ENCODE results near the gene CPXM1. TPM values are rescaled to one million over a fixed set of nuclear protein-coding genes. Genes with fewer than 3 reads are reported as not detected.

Gene CPXM1
- total and polyA plus RNA-seq, 10 donors = 0.23 to 2.9 (median 0.48) TPM

DNA sequence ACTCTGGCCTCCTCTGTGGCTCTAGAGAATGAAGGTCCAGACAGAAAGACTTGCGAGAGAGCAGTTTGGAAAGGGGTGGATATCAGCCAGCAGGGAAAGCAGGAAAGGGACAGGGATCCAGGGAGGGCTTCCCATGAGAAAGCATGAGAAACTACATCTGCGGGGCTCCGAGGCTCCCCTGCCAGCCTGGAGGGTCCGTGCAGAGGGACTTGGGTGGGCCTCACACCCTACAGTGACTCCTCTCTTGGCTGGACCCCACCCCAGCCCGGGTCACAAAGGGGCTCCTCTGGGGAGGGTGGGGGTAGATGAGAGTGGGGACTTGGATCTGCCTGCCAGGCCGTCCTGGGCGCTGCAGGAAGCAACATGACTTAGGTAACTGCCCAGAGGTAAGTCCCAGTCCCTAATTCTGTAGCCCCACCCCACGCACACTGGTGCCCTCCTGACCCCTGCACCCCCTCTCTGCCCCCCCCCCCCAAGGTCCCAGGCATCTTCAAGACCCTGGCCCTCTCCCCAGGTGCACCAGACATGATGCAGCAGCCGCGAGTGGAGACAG, 15.7 kb upstream of the CPXM1 start, which contains the start of gene TMEM239:
TSS of gene TMEM239 (plus strand) at position 335 of the 553 bp plus-strand sequence. CDS start at position 526, 191 bp downstream.
- Histone ChIP-seq H3K27ac (no peak within 1 kb of the TSS), H3K4me1 (peaks cover 0 to 16% (median 4%) of the 10 kb centered on the region in 6 donors), H3K9me3 (peaks cover 0 to 17% (median 10%) of the 10 kb centered on the region in 8 donors), H3K36me3 (no peaks in the 10 kb centered on the region), H3K4me3 (no peak within 1 kb of the TSS), H3K27me3 (replicated peaks in 1 of 7) (peaks cover 0 to 40% (median 11%) of the 10 kb centered on the region in 7 donors)
- TF ChIP-seq POLR2A (IDR thresholded peaks at IDR 0.05) (no peak), POLR2AphosphoS5 (IDR thresholded peaks at IDR 0.05) (no peak)
- TF ChIP-seq, protein P1, sequence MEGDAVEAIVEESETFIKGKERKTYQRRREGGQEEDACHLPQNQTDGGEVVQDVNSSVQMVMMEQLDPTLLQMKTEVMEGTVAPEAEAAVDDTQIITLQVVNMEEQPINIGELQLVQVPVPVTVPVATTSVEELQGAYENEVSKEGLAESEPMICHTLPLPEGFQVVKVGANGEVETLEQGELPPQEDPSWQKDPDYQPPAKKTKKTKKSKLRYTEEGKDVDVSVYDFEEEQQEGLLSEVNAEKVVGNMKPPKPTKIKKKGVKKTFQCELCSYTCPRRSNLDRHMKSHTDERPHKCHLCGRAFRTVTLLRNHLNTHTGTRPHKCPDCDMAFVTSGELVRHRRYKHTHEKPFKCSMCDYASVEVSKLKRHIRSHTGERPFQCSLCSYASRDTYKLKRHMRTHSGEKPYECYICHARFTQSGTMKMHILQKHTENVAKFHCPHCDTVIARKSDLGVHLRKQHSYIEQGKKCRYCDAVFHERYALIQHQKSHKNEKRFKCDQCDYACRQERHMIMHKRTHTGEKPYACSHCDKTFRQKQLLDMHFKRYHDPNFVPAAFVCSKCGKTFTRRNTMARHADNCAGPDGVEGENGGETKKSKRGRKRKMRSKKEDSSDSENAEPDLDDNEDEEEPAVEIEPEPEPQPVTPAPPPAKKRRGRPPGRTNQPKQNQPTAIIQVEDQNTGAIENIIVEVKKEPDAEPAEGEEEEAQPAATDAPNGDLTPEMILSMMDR (IDR thresholded peaks at IDR 0.05 in 8 of 11, conservative IDR thresholded peaks at IDR 0.05 in 3 of 11) = no peak
- intact Hi-C loops (cut with DNase I; ENCODE audit: low total_unique reads) = no loop called here
- DNase-seq = no peak
- WGBS, 5 donors = 83 to 94% (median 89%) methylated on average over 5 to 10 of the region's 10 CpGs

DNA sequence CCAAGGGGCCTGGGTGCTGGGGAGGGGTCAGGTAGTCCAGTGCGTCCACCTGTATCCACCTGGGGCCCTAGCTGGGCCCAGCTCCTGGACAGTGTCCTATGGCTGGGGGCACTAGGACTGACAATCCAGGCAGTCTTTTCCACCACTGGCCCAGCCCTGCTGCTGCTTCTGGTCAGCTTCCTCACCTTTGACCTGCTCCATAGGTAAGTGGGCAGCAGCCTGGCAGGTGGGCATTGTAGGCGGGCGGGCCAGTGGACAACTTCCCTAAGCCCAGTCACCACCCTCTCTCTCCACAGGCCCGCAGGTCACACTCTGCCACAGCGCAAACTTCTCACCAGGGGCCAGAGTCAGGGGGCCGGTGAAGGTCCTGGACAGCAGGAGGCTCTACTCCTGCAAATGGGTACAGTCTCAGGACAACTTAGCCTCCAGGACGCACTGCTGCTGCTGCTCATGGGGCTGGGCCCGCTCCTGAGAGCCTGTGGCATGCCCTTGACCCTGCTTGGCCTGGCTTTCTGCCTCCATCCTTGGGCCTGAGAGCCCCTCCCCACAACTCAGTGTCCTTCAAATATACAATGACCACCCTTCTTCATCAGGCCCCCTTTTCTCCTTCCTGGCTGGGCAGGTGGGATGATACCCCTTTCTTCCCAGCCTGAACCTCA, 14.9 kb upstream of the CPXM1 start:
- Histone ChIP-seq H3K4me1 (peaks cover 0 to 8% (median under 1%) of the 10 kb centered on the region in 6 donors), H3K36me3 (no peaks in the 10 kb centered on the region), H3K27ac (no peak overlapping the region), H3K4me3 (no peak overlapping the region), H3K27me3 (replicated peaks in 1 of 7) (peaks cover 0 to 38% (median 3%) of the 10 kb centered on the region in 7 donors), H3K9me3 (peaks cover 0 to 17% (median 10%) of the 10 kb centered on the region in 8 donors)
- intact Hi-C loops (cut with DNase I; ENCODE audit: low total_unique reads) = no loop called here
- no peak for DNase-seq
- TF ChIP-seq POLR2AphosphoS5 (IDR thresholded peaks at IDR 0.05) (no peak), POLR2A (IDR thresholded peaks at IDR 0.05) (no peak)
- TF ChIP-seq, protein P1 (IDR thresholded peaks at IDR 0.05 in 8 of 11, conservative IDR thresholded peaks at IDR 0.05 in 3 of 11) = no peak
- WGBS, 5 donors = 80 to 93% (median 84%) methylated on average over 6 to 8 of the region's 8 CpGs

DNA sequence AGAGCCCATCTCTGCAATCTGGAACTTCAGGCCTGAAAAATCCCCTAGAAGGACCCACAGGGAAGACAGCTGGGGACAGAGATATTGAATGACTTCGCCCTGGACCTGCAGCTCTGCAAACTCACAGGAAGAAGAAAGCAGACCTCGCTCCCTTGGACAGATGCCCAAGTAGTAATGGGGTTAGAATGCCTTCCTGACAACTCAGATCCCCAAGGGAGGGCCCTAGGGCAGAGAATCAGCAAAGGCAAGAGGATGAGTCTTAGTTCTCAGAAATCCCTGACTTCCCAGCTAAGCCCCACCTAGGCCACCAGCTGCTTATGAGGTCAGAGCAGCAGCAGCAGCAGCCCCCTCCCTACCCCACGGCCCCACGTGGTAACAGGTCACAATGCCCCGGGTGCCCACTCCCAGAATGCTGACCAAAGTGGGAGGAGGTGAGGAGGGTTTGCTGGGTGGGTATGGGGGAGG, 14.2 kb upstream of the CPXM1 start, which contains the start of gene C20orf141:
TSS of gene C20orf141 (plus strand) at position 401 of the 465 bp plus-strand sequence. CDS start 198 bp downstream, outside the sequence.
- TF ChIP-seq POLR2AphosphoS5 (IDR thresholded peaks at IDR 0.05) (no peak), POLR2A (IDR thresholded peaks at IDR 0.05) (no peak)
- TF ChIP-seq, protein P1 (IDR thresholded peaks at IDR 0.05 in 8 of 11, conservative IDR thresholded peaks at IDR 0.05 in 3 of 11) = no peak
- H3K27me3 ChIP-seq (replicated peaks in 1 of 7) = peaks cover 0 to 38% (median 0%) of the 10 kb centered on the region in 7 donors
- H3K36me3 ChIP-seq = no peaks in the 10 kb centered on the region
- 11 to 29% (median 18%) methylated on average over 5 of the region's 5 CpGs for WGBS, 5 donors
- no peak within 1 kb of the TSS for H3K27ac ChIP-seq
- intact Hi-C loops (cut with DNase I; ENCODE audit: low total_unique reads) = no loop called here
- peaks cover 0 to 6% (median 0%) of the 10 kb centered on the region in 6 donors for H3K4me1 ChIP-seq
- no peak for DNase-seq
- H3K4me3 ChIP-seq = no peak within 1 kb of the TSS
- H3K9me3 ChIP-seq = peaks cover 0 to 17% (median 10%) of the 10 kb centered on the region in 8 donors

DNA sequence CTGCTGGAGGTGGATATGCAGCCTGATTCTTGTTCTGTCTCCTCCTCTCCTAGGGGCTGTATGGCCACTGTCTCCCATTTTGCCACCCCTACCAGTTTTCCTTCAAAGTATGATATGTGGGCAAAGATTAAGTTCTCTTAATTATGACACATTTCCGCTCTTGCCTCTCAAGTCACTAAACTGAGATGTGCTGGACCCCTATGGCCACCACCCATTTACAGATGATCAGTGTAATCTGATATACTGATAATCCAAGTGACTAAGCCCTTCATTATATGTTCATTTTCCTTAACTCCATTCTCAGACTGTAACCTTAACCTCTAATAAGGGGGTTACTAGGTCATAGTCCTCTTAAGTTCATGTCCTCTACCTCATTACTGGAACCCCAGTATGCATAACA, 13.6 kb upstream of the CPXM1 start:
- Histone ChIP-seq H3K27me3 (replicated peaks in 1 of 7) (peaks cover 0 to 42% (median 0%) of the 10 kb centered on the region in 7 donors), H3K27ac (no peak overlapping the region), H3K36me3 (no peaks in the 10 kb centered on the region), H3K4me1 (peaks cover 0 to 6% (median 0%) of the 10 kb centered on the region in 6 donors), H3K9me3 (peaks cover 0 to 17% (median 10%) of the 10 kb centered on the region in 8 donors), H3K4me3 (no peak overlapping the region)
- TF ChIP-seq, protein P1 (IDR thresholded peaks at IDR 0.05 in 8 of 11, conservative IDR thresholded peaks at IDR 0.05 in 3 of 11) = no peak
- TF ChIP-seq POLR2A (IDR thresholded peaks at IDR 0.05) (no peak), POLR2AphosphoS5 (IDR thresholded peaks at IDR 0.05) (no peak)
- 92 to 100% (median 97%) methylated on average over 1 of the region's 1 CpG for WGBS, 5 donors
- no peak for DNase-seq
- intact Hi-C loops (cut with DNase I; ENCODE audit: low total_unique reads) = no loop called here

Measured in spleen (tissue), 11 donors.